ENCODE data around the gene STPG1. TPM values are rescaled to one million over a fixed set of nuclear protein-coding genes. Genes with fewer than 3 reads are reported as not detected.

Gene STPG1
- total and polyA plus RNA-seq, 2 donors (not counting 3 experiments of a cell fraction or from before 2014, with no cell fraction given): 6.3 to 10.2 TPM

- intact Hi-C loops (cut with micrococcal nuclease): no loop called here
- CTCF ChIA-PET: no interaction called here
- Histone ChIP-seq H2AFZ (ENCODE audit: low read depth, low read length) (no peak overlapping the region), H3K9me1 (replicated peaks; ENCODE audit: control insufficient read depth, extremely low read depth, insufficient read depth, low read length) (no peaks in the 10 kb centered on the region), H3K36me3 (ENCODE audit: control insufficient read depth in 2 of 2, extremely low read depth in 1 of 2, insufficient read depth in 2 of 2, low read length in 2 of 2) (no peaks in the 10 kb centered on the region), H3K27me3 (ENCODE audit: control insufficient read depth in 2 of 2, insufficient read depth in 2 of 2, low read length in 2 of 2) (peaks cover 32 to 45% of the 10 kb centered on the region in 2 experiments), H3K27ac (ENCODE audit: insufficient read depth, low read depth, low read length) (no peak overlapping the region), H3K9me3 (replicated peaks; ENCODE audit: control insufficient read depth, insufficient read depth, low read length) (no peaks in the 10 kb centered on the region), H3K4me2 (ENCODE audit: insufficient read depth, low read length) (no peak overlapping the region), H3K4me1 (ENCODE audit: control insufficient read depth, extremely low read depth, insufficient read depth, low read length) (no peaks in the 10 kb centered on the region), H4K20me1 (replicated peaks; ENCODE audit: control insufficient read depth, extremely low read depth, insufficient read depth, low read length) (no peaks in the 10 kb centered on the region), H3K4me3 (replicated peaks in 1 of 3; ENCODE audit: insufficient read depth in 1 of 3, low read depth in 1 of 3, low read length in 3 of 3) (no peak overlapping the region), H3K9ac (replicated peaks; ENCODE audit: extremely low read depth, insufficient read depth, low read length) (no peak overlapping the region), H3K79me2 (ENCODE audit: control insufficient read depth, insufficient read depth, low read length) (no peaks in the 10 kb centered on the region)
- dilution Hi-C loops (cut with MboI; ENCODE audit: extremely low pct_ligation_motif_present, low sequenced_read_pairs): no loop called here
- POLR2A ChIA-PET: no interaction called here
- TF ChIP-seq EZH2 (IDR thresholded peaks at IDR 0.05; ENCODE audit: borderline replicate concordance, low read depth, low read length, severe bottlenecking) (no peak), POLR2AphosphoS5 (IDR thresholded peaks at IDR 0.05; ENCODE audit: insufficient read depth, low read depth, low read length) (no peak), POLR2A (IDR thresholded peaks at IDR 0.05; ENCODE audit: low read depth, low read length) (no peak), JUN (IDR thresholded peaks at IDR 0.05; ENCODE audit: borderline replicate concordance, insufficient read depth, insufficient read length, low read depth) (no peak), GATA2 (IDR thresholded peaks at IDR 0.05; ENCODE audit: insufficient read depth, insufficient read length, low read depth, low read length) (no peak), FOS (IDR thresholded peaks at IDR 0.05; ENCODE audit: borderline replicate concordance, insufficient read depth, low read length) (no peak), CTCF (IDR thresholded peaks at IDR 0.05; ENCODE audit: extremely low read depth in 1 of 2, insufficient read depth in 1 of 2, low read depth in 1 of 2, low read length in 2 of 2) (no peak), MYC (IDR thresholded peaks at IDR 0.05; ENCODE audit: low read depth, low read length) (no peak)
- TF ChIP-seq, protein P1, sequence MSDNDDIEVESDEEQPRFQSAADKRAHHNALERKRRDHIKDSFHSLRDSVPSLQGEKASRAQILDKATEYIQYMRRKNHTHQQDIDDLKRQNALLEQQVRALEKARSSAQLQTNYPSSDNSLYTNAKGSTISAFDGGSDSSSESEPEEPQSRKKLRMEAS (IDR thresholded peaks at IDR 0.05; ENCODE audit: insufficient read depth, insufficient read length): no peak
- FAIRE-seq (no peak), DNase-seq (ENCODE audit: low read depth, low spot score) (no peak)
- no TSS peak for BruUV-seq (replicated peaks)
These were observed 86.1 kb downstream of the STPG1 start for GRCh38 chr1:24327486-24327885.

All from endothelial cell of umbilical vein (primary cell).